ENCODE measurements around the gene REEP6. TPM values are rescaled to one million over a fixed set of nuclear protein-coding genes. Genes with fewer than 3 reads are reported as not detected.
"Not testable (repeated sequence)": the region's sequence is repeated elsewhere in the genome, so short reads cannot be mapped to it uniquely, and the experiment has no call there.

The REEP6 gene
- total RNA-seq, 4 donors from 2014 or later = 4.2 to 8.5 (median 5.9) TPM

DNA sequence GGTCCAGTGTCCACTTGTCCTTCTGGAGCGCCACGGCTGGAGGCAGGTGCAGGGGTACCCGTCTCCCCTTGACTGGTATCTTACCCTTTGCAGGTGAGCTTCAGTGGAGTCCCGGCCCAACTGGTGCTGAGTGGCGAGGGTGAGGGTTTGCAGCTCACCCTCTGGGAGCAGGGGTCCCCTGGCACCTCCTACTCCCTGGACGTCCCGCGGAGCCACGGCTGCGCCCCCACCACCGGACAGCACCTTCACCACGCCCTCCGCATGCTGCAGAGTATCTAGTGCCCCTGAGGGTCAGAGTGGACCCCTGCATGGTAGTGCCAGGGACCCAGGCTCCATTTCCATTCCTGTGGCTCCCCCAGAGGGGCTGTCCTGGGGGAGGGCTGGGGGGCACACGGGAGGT, 44.0 kb downstream of the REEP6 start:
- Histone ChIP-seq H3K27ac (no peak overlapping the region), H3K4me3 (replicated peaks in 1 of 3) (no peak overlapping the region), H3K4me1 (no peaks in the 10 kb centered on the region), H3K27me3 (no peaks in the 10 kb centered on the region), H3K9me3 (no peaks in the 10 kb centered on the region), H3K36me3 (no peaks in the 10 kb centered on the region)
- intact Hi-C loops (cut with DNase I) = no loop called here
- TF ChIP-seq POLR2A (IDR thresholded peaks at IDR 0.05) = no peak
- TF ChIP-seq CTCF (IDR thresholded peaks at IDR 0.05) = no peak
- WGBS, 2 donors = 87% methylated on average over 9 to 10 of the region's 14 CpGs
- no peak for DNase-seq

- intact Hi-C loops (cut with DNase I); H3K36me3 ChIP-seq; H3K27me3 ChIP-seq; H3K4me1 ChIP-seq; H3K27ac ChIP-seq; H3K9me3 ChIP-seq; H3K4me3 ChIP-seq (replicated peaks in 1 of 3); DNase-seq: not testable (repeated sequence)
- WGBS, 2 donors = 89 to 92% methylated on average over 6 to 7 of the region's 7 CpGs
Observed at GRCh38 chr19:1535699-1536098, 44.7 kb downstream of the REEP6 start.

- intact Hi-C loops (cut with DNase I) = no loop called here
Observed at GRCh38 chr19:1538978-1539377, 48.0 kb downstream of the REEP6 start.

DNA sequence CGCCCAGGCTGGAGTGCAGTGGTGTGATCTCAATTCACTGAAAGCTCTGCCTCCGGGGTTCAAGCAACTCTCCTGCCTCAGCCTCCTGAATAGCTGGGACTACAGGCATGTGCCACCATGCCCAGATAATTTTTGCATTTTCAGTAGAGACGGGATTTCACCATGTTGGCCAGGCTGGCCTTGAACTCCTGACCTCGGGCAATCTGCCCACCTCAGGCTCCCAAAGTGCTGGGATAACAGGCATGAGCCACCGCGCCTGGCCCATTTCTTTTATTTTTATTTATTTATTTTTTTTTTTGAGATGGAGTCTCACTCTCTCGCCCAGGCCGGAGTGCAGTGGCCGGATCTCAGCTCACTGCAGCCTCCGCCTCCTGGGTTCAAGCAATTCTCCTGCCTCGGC, 48.8 kb downstream of the REEP6 start:
- H3K4me1 ChIP-seq; H3K9me3 ChIP-seq; DNase-seq; H3K27me3 ChIP-seq; H3K27ac ChIP-seq; H3K4me3 ChIP-seq (replicated peaks in 1 of 3); H3K36me3 ChIP-seq: not testable (repeated sequence)
- intact Hi-C loops (cut with DNase I) = loop anchor here (5.0 kb wide), 1 partner anchor 228 kb away; no protein-coding TSS in a partner anchor
- 87% methylated on average over 11 of the region's 11 CpGs for WGBS, 2 donors

More at GRCh38 chr19:1538978-1539377, 48.0 kb downstream of the REEP6 start:
- 8 to 15% methylated on average over 15 of the region's 15 CpGs for WGBS, 2 donors
- Histone ChIP-seq H3K27me3 (no peaks in the 10 kb centered on the region), H3K9me3 (no peaks in the 10 kb centered on the region), H3K36me3 (no peaks in the 10 kb centered on the region), H3K27ac (no peak overlapping the region), H3K4me3 (replicated peaks in 1 of 3) (no peak overlapping the region), H3K4me1 (no peaks in the 10 kb centered on the region)
- DNase-seq = peak in 1 of 2 donors; percentile 8
- no peak for TF ChIP-seq POLR2A (IDR thresholded peaks at IDR 0.05)
- TF ChIP-seq CTCF (IDR thresholded peaks at IDR 0.05) = no peak

DNA sequence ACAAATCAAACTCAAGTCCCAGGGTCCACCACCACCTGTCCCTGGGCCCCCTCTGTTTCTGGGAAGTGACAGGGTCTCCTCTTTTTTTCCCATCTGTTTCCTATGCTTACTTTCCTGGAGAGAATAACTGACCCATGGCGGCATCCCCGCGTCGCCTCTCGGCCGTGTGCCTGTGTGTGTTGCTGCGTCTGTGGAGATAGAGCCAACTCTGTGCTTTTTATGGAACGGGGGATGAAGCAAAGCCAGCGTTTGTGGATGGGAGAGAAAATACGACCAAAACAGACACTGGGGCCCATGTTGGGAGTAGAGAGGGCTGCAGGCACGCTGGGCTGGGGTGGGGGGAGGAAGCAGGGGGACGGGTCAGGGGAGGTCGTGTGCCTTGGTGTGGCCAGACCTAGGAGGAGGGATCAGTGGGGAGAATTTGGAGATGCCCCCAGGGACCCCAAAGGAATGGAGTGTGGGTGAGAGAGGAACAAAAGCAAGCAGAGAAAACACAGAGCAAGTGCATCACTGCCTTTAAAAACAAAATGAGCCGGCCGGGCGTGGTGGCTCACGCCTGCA, 49.5 kb downstream of the REEP6 start:
- TF ChIP-seq POLR2A (IDR thresholded peaks at IDR 0.05) (no peak), CTCF (IDR thresholded peaks at IDR 0.05) (no peak)
- no peaks in the 10 kb centered on the region for H3K9me3 ChIP-seq
- H3K27ac ChIP-seq = no peak overlapping the region
- no peak for DNase-seq
- no peak overlapping the region for H3K4me3 ChIP-seq (replicated peaks in 1 of 3)
- intact Hi-C loops (cut with DNase I) = loop anchor here (5.0 kb wide), 1 partner anchor 227 kb away; no protein-coding TSS in a partner anchor
- 20 to 39% methylated on average over 17 of the region's 17 CpGs for WGBS, 2 donors
- no peaks in the 10 kb centered on the region for H3K27me3 ChIP-seq
- no peaks in the 10 kb centered on the region for H3K36me3 ChIP-seq
- H3K4me1 ChIP-seq = no peaks in the 10 kb centered on the region

Other genes with a start within 250 kb of the REEP6 start
- gene ATP5F1D, start 249.4 kb upstream of the REEP6 start, total RNA-seq = 100 to 1,000 TPM in 1 of 4 donors, 10 to 100 TPM in 3; 39.2 to 182 (median 83.0) TPM
- gene MIDN, start 242.6 kb upstream of the REEP6 start, total RNA-seq = 10 to 100 TPM; 16.2 to 89.2 (median 17.9) TPM
- gene CIRBP, start 221.8 kb upstream of the REEP6 start, total RNA-seq = 1,000 to 10,000 TPM in 2 of 4 donors, 100 to 1,000 TPM in 2; 679 to 1,194 (median 893) TPM
- gene FAM174C, start 215.7 kb upstream of the REEP6 start, total RNA-seq = 100 to 1,000 TPM in 1 of 4 donors, 10 to 100 TPM in 3; 50.8 to 114 (median 64.6) TPM
- not detected for gene EFNA2, start 205.3 kb upstream of the REEP6 start, total RNA-seq
- 100 to 1,000 TPM in 2 of 4 donors, 10 to 100 TPM in 2; 75.2 to 185 (median 108) TPM for gene NDUFS7, start 107.3 kb upstream of the REEP6 start, total RNA-seq
- 10 to 100 TPM; 22.2 to 39.5 (median 29.1) TPM for gene GAMT, start 89.6 kb upstream of the REEP6 start, total RNA-seq
- gene DAZAP1, start 83.6 kb upstream of the REEP6 start, total RNA-seq = 10 to 100 TPM; 34.4 to 77.3 (median 67.7) TPM
- 1,000 to 10,000 TPM; 1,760 to 2,977 (median 2,488) TPM for gene RPS15, start 52.8 kb upstream of the REEP6 start, total RNA-seq
- gene APC2, start 41.1 kb upstream of the REEP6 start, total RNA-seq = under 1 TPM in 3 of 4 donors, not detected in 1; under 0.01 to 0.20 (median 0.08) TPM
- 10 to 100 TPM; 47.0 to 64.9 (median 56.5) TPM for gene C19orf25, start 12.0 kb upstream of the REEP6 start, total RNA-seq
- 10 to 100 TPM in 1 of 4 donors, 1 to 10 TPM in 3; 2.8 to 10.4 (median 6.3) TPM for gene PCSK4, start 831 bp upstream of the REEP6 start, total RNA-seq
- 1 to 10 TPM in 2 of 4 donors, under 1 TPM in 2; 0.27 to 5.1 (median 2.5) TPM for gene ADAMTSL5, start 21.8 kb downstream of the REEP6 start, total RNA-seq
- gene PLK5, start 32.9 kb downstream of the REEP6 start, total RNA-seq = not detected
- gene MEX3D, start 77.1 kb downstream of the REEP6 start, total RNA-seq = 10 to 100 TPM; 18.4 to 31.8 (median 26.4) TPM
- 100 to 1,000 TPM in 3 of 4 donors, 10 to 100 TPM in 1; 58.2 to 149 (median 115) TPM for gene MBD3, start 101.7 kb downstream of the REEP6 start, total RNA-seq
- 100 to 1,000 TPM in 1 of 4 donors, 10 to 100 TPM in 3; 52.0 to 154 (median 61.9) TPM for gene UQCR11, start 114.3 kb downstream of the REEP6 start, total RNA-seq
- gene TCF3, start 161.4 kb downstream of the REEP6 start, total RNA-seq = 10 to 100 TPM; 28.6 to 70.6 (median 43.8) TPM

Measured in thyroid gland (tissue), 4 donors.